ENCODE data around the gene TMEM240. TPM values are rescaled to one million over a fixed set of nuclear protein-coding genes. Genes with fewer than 3 reads are reported as not detected.
A peak's percentile ranks its signal among the peaks of the same experiment; 100 is the strongest.

TMEM240 gene
- total RNA-seq (2014; rRNA removed; shearing (Covaris generic)): 1.1 and 3.3 TPM in 2 replicates
- polyA plus RNA-seq (2016; fragmentation: Nextera tagmentation; extraction: Ambion mirVana): 0.44 and 0.76 TPM in 2 replicates

- no peaks in the 10 kb centered on the region for H3K4me1 ChIP-seq (ENCODE audit: insufficient read depth)
- 1% methylated on average over 50 of the region's 100 CpGs; no CpG with 5 or more reads in 1 of the 2 experiments for WGBS, 2 experiments (ENCODE audit: low coverage in 1 of 2, low lambda C conversion rate in 2 of 2, missing lambda C conversion rate in 2 of 2)
- no peaks in the 10 kb centered on the region for H4K20me1 ChIP-seq (ENCODE audit: insufficient read depth)
- no peaks in the 10 kb centered on the region for H3K9me3 ChIP-seq (ENCODE audit: low read depth)
- DNase-seq: peak; percentile 90
- H3K9me2 ChIP-seq (ENCODE audit: insufficient read depth): no peaks in the 10 kb centered on the region
- peak within 1 kb of the TSS; percentile 78 for H3K4me2 ChIP-seq (ENCODE audit: unreplicated experiment)
- peak within 1 kb of the TSS; percentile 73 for H3K9ac ChIP-seq
- in situ Hi-C loops (cut with MboI): no loop called here
- H3K27ac ChIP-seq: no peak within 1 kb of the TSS
- peak within 1 kb of the TSS; percentile 55 for H2AFZ ChIP-seq
- no peaks in the 10 kb centered on the region for H3K27me3 ChIP-seq (replicated peaks; ENCODE audit: insufficient read depth)
- peak within 1 kb of the TSS; percentile 73 for H3K4me3 ChIP-seq
- H3F3A ChIP-seq (ENCODE audit: insufficient read depth): peaks cover 5% of the 10 kb centered on the region; the same call in 1 of the 2 replicates
- TF ChIP-seq EZH2 (IDR thresholded peaks at IDR 0.05; ENCODE audit: insufficient read depth, poor library complexity, severe bottlenecking) (no peak), EZH2phosphoT487 (IDR thresholded peaks at IDR 0.05; ENCODE audit: insufficient read depth, low read depth) (no peak)
- no peaks in the 10 kb centered on the region for H3K36me3 ChIP-seq (ENCODE audit: low read depth)
- H3K79me2 ChIP-seq (ENCODE audit: insufficient read depth): peaks cover 20% of the 10 kb centered on the region
Measured at GRCh38 chr1:1540090-1540817, at the start of gene TMEM240. Gene TMEM240, minus strand, starts transcription at chr1:1540624. Its CDS starts 278 bp downstream, at chr1:1540346.

GRCh38 chr1:1583347-1584010, 43.1 kb upstream of the TMEM240 start:
- H3K79me2 ChIP-seq (ENCODE audit: insufficient read depth): no peaks in the 10 kb centered on the region
- H3K4me3 ChIP-seq: no peak overlapping the region
- H4K20me1 ChIP-seq (ENCODE audit: insufficient read depth): no peaks in the 10 kb centered on the region
- TF ChIP-seq EZH2 (IDR thresholded peaks at IDR 0.05; ENCODE audit: insufficient read depth, poor library complexity, severe bottlenecking) (no peak), EZH2phosphoT487 (IDR thresholded peaks at IDR 0.05; ENCODE audit: insufficient read depth, low read depth) (no peak)
- peaks cover 23% of the 10 kb centered on the region for H3K27me3 ChIP-seq (replicated peaks; ENCODE audit: insufficient read depth)
- 70 to 71% methylated on average over 21 to 23 of the region's 23 CpGs for WGBS, 2 experiments (ENCODE audit: low coverage in 1 of 2, low lambda C conversion rate in 2 of 2, missing lambda C conversion rate in 2 of 2)
- H3K9me3 ChIP-seq (ENCODE audit: low read depth): no peaks in the 10 kb centered on the region
- H2AFZ ChIP-seq: no peak overlapping the region
- in situ Hi-C loops (cut with MboI): no loop called here
- no peak overlapping the region for H3K9ac ChIP-seq
- H3K27ac ChIP-seq: no peak overlapping the region
- no peak overlapping the region for H3K4me2 ChIP-seq (ENCODE audit: unreplicated experiment)
- DNase-seq: no peak
- H3K9me2 ChIP-seq (ENCODE audit: insufficient read depth): no peaks in the 10 kb centered on the region
- H3K4me1 ChIP-seq (ENCODE audit: insufficient read depth): no peaks in the 10 kb centered on the region
- H3F3A ChIP-seq (ENCODE audit: insufficient read depth): no peaks in the 10 kb centered on the region
- H3K36me3 ChIP-seq (ENCODE audit: low read depth): no peaks in the 10 kb centered on the region

GRCh38 chr1:1582585-1583346, 42.3 kb upstream of the TMEM240 start:
- no peak overlapping the region for H3K4me3 ChIP-seq
- H3K4me2 ChIP-seq (ENCODE audit: unreplicated experiment): no peak overlapping the region
- no peak overlapping the region for H3K27ac ChIP-seq
- TF ChIP-seq EZH2 (IDR thresholded peaks at IDR 0.05; ENCODE audit: insufficient read depth, poor library complexity, severe bottlenecking) (no peak), EZH2phosphoT487 (IDR thresholded peaks at IDR 0.05; ENCODE audit: insufficient read depth, low read depth) (no peak)
- no peak overlapping the region for H3K9ac ChIP-seq
- no peak overlapping the region for H2AFZ ChIP-seq
- no peaks in the 10 kb centered on the region for H3K9me3 ChIP-seq (ENCODE audit: low read depth)
- no peaks in the 10 kb centered on the region for H3K4me1 ChIP-seq (ENCODE audit: insufficient read depth)
- in situ Hi-C loops (cut with MboI): no loop called here
- no peaks in the 10 kb centered on the region for H4K20me1 ChIP-seq (ENCODE audit: insufficient read depth)
- 64 to 67% methylated on average over 9 of the region's 9 CpGs for WGBS, 2 experiments (ENCODE audit: low coverage in 1 of 2, low lambda C conversion rate in 2 of 2, missing lambda C conversion rate in 2 of 2)
- no peaks in the 10 kb centered on the region for H3K9me2 ChIP-seq (ENCODE audit: insufficient read depth)
- H3F3A ChIP-seq (ENCODE audit: insufficient read depth): no peaks in the 10 kb centered on the region
- no peak for DNase-seq
- peaks cover 23% of the 10 kb centered on the region for H3K27me3 ChIP-seq (replicated peaks; ENCODE audit: insufficient read depth)
- H3K79me2 ChIP-seq (ENCODE audit: insufficient read depth): no peaks in the 10 kb centered on the region
- no peaks in the 10 kb centered on the region for H3K36me3 ChIP-seq (ENCODE audit: low read depth)

- TF ChIP-seq EZH2 (IDR thresholded peaks at IDR 0.05; ENCODE audit: insufficient read depth, poor library complexity, severe bottlenecking) (no peak), EZH2phosphoT487 (IDR thresholded peaks at IDR 0.05; ENCODE audit: insufficient read depth, low read depth) (no peak)
Measured at GRCh38 chr1:1578371-1578940, 38.0 kb upstream of the TMEM240 start.

More at GRCh38 chr1:1578371-1578940, 38.0 kb upstream of the TMEM240 start:
- peaks cover 11% of the 10 kb centered on the region for H3K4me1 ChIP-seq (ENCODE audit: insufficient read depth)
- no peak overlapping the region for H3K4me2 ChIP-seq (ENCODE audit: unreplicated experiment)
- peaks cover 10% of the 10 kb centered on the region for H3K79me2 ChIP-seq (ENCODE audit: insufficient read depth)
- H3K9ac ChIP-seq: no peak overlapping the region
- H4K20me1 ChIP-seq (ENCODE audit: insufficient read depth): no peaks in the 10 kb centered on the region
- WGBS, 2 experiments (ENCODE audit: low coverage in 1 of 2, low lambda C conversion rate in 2 of 2, missing lambda C conversion rate in 2 of 2): 78 to 87% methylated on average over 13 of the region's 13 CpGs
- no peaks in the 10 kb centered on the region for H3K9me3 ChIP-seq (ENCODE audit: low read depth)
- in situ Hi-C loops (cut with MboI): no loop called here
- H3K4me3 ChIP-seq: no peak overlapping the region
- no peaks in the 10 kb centered on the region for H3K36me3 ChIP-seq (ENCODE audit: low read depth)
- no peak overlapping the region for H3K27ac ChIP-seq
- H3K27me3 ChIP-seq (replicated peaks; ENCODE audit: insufficient read depth): peaks cover 23% of the 10 kb centered on the region
- DNase-seq: no peak
- H3F3A ChIP-seq (ENCODE audit: insufficient read depth): peaks cover 18% of the 10 kb centered on the region; the same call in 1 of the 2 replicates
- H3K9me2 ChIP-seq (ENCODE audit: insufficient read depth): no peaks in the 10 kb centered on the region
- no peak overlapping the region for H2AFZ ChIP-seq

Measured in GM23248 (cell line).